Testis (tissue), 3 donors: ENCODE measurements around the gene DACH1. TPM values are rescaled to one million over a fixed set of nuclear protein-coding genes. Genes with fewer than 3 reads are reported as not detected.

ENCODE experiments used
- DNase-seq: peaks from one replicate; pipeline ENCODE4 v3.0.0-alpha.2; 2019
- H3K27ac ChIP-seq, 2 donors: fragments of 200-600 bp; sonication (generic); one replicate each; pipeline ENCODE4 v1.5.1; 2019
- H3K27me3 ChIP-seq: fragments of 200-600 bp; sonication (generic); one replicate; pipeline ENCODE4 v1.5.1; 2019
- H3K36me3 ChIP-seq: fragments of 200-600 bp; sonication (generic); one replicate; pipeline ENCODE4 v1.5.1; 2017; ENCODE audit warnings: low read depth; ENCODE audit errors: missing control alignments
- H3K4me1 ChIP-seq: fragments of 200-600 bp; sonication (generic); one replicate; pipeline ENCODE4 v1.5.1; 2019
- H3K4me3 ChIP-seq, 2 donors: fragments of 200-600 bp; sonication (generic); one replicate each; pipeline ENCODE4 v1.5.1; 2017 to 2019
- H3K9me3 ChIP-seq: fragments of 200-600 bp; sonication (generic); one replicate; pipeline ENCODE4 v1.5.1; 2017
- CTCF ChIP-seq, 3 experiments: fragments of 450-650 bp in 2 of 3; fragments of 200-600 bp in 1 of 3; sonication (generic) in 1 of 3; IDR thresholded peaks; one replicate each; pipeline ENCODE4 v1.5.1; 2016 to 2019; ENCODE audit warnings: antibody characterized with exemption in 3 of 3, mild to moderate bottlenecking in 2 of 3, moderate library complexity in 1 of 3
- POLR2A ChIP-seq: fragments of 450-650 bp; IDR thresholded peaks from one replicate; pipeline ENCODE4 v1.6.1; 2017; ENCODE audit warnings: antibody characterized with exemption, mild to moderate bottlenecking, moderate library complexity
- WGBS, 2 donors: methylation state at CpG; one replicate each; pipeline ENCODE4 v1.1.5; 2018; 5-methylcytosine and 5-hydroxymethylcytosine counted together
- intact Hi-C: fragments of 100-400 bp; cut with DNase I; formaldehyde crosslinking; loops from one replicate; pipeline ENCODE4 v1.15.1; 2023; ENCODE audit warnings: low total_unique reads
- polyA plus RNA-seq: library from polyadenylated mRNA; stranded (reverse); fragments of 350-450 nt; fragmentation: Illumina TruSeq; extraction: RNeasy Lipid Tissue Mini Kit (QIAGEN cat#74804); gene quantifications from one replicate; pipeline ENCODE4 v1.2.3, GENCODE V29; 2014; ENCODE audit warnings: low read depth, low replicate concordance; ENCODE audit not compliant: insufficient read depth
- total RNA-seq, 2 donors: library from RNA; depleted of rRNA; stranded (reverse); fragments of >200 nt; gene quantifications; one replicate each; pipeline ENCODE4 v1.2.3, GENCODE V29; 2016

DACH1 gene
- total and polyA plus RNA-seq, 3 donors from 2014 or later: 4.7 to 11.1 (median 5.4) TPM

GRCh38 chr13:71587817-71588216 lies 279.2 kb downstream of the DACH1 start:
- WGBS, 2 donors: 85 to 92% methylated on average over 5 of the region's 5 CpGs
- intact Hi-C loops: no loop called here
- TF ChIP-seq POLR2A (no peak), CTCF (IDR thresholded peaks at IDR 0.05) (no peak)

GRCh38 chr13:71587193-71587592 lies 279.8 kb downstream of the DACH1 start:
- Histone ChIP-seq H3K4me3 (no peak overlapping the region), H3K36me3 (no peaks in the 10 kb centered on the region), H3K4me1 (no peaks in the 10 kb centered on the region), H3K27ac (no peak overlapping the region), H3K9me3 (no peaks in the 10 kb centered on the region), H3K27me3 (no peaks in the 10 kb centered on the region)
- TF ChIP-seq POLR2A: no peak
- no peak for TF ChIP-seq CTCF (IDR thresholded peaks at IDR 0.05)
- intact Hi-C loops: no loop called here
- 89 to 92% methylated on average over 2 of the region's 2 CpGs for WGBS, 2 donors
- no peak for DNase-seq

More at GRCh38 chr13:71587817-71588216, 279.2 kb downstream of the DACH1 start:
- Histone ChIP-seq H3K4me3 (no peak overlapping the region), H3K36me3 (no peaks in the 10 kb centered on the region), H3K4me1 (no peaks in the 10 kb centered on the region), H3K27me3 (no peaks in the 10 kb centered on the region), H3K9me3 (no peaks in the 10 kb centered on the region), H3K27ac (no peak overlapping the region)
- DNase-seq: no peak

- no peaks in the 10 kb centered on the region for H3K4me1 ChIP-seq
- no peak overlapping the region for H3K4me3 ChIP-seq
- intact Hi-C loops: no loop called here
- no peaks in the 10 kb centered on the region for H3K36me3 ChIP-seq
- DNase-seq: no peak
- H3K27me3 ChIP-seq: no peaks in the 10 kb centered on the region
- no peaks in the 10 kb centered on the region for H3K9me3 ChIP-seq
- WGBS, 2 donors: 92 to 94% methylated on average over 5 of the region's 5 CpGs
- H3K27ac ChIP-seq: no peak overlapping the region
- no peak for TF ChIP-seq POLR2A
- no peak for TF ChIP-seq CTCF (IDR thresholded peaks at IDR 0.05)
Observed at GRCh38 chr13:71583581-71583980, 283.4 kb downstream of the DACH1 start.

GRCh38 chr13:71580614-71581013 lies 286.4 kb downstream of the DACH1 start:
- intact Hi-C loops: no loop called here
- no peaks in the 10 kb centered on the region for H3K27me3 ChIP-seq
- no peaks in the 10 kb centered on the region for H3K9me3 ChIP-seq
- WGBS, 2 donors: 92 to 95% methylated on average over 3 of the region's 3 CpGs
- no peak for DNase-seq
- H3K27ac ChIP-seq: no peak overlapping the region
- no peaks in the 10 kb centered on the region for H3K36me3 ChIP-seq
- no peaks in the 10 kb centered on the region for H3K4me1 ChIP-seq
- no peak overlapping the region for H3K4me3 ChIP-seq
- TF ChIP-seq POLR2A (no peak), CTCF (IDR thresholded peaks at IDR 0.05) (no peak)

- no peaks in the 10 kb centered on the region for H3K9me3 ChIP-seq
- no peak for DNase-seq
- intact Hi-C loops: no loop called here
- no peaks in the 10 kb centered on the region for H3K4me1 ChIP-seq
- no peaks in the 10 kb centered on the region for H3K36me3 ChIP-seq
- 91 to 93% methylated on average over 6 of the region's 6 CpGs for WGBS, 2 donors
- no peak overlapping the region for H3K4me3 ChIP-seq
- no peak overlapping the region for H3K27ac ChIP-seq
- TF ChIP-seq POLR2A (no peak), CTCF (IDR thresholded peaks at IDR 0.05) (no peak)
- no peaks in the 10 kb centered on the region for H3K27me3 ChIP-seq
Observed at GRCh38 chr13:71578048-71578447, 289.0 kb downstream of the DACH1 start.
